ENCODE data around the gene RIOK2.
"Not testable (repeated sequence)": the region's sequence is repeated elsewhere in the genome, so short reads cannot be mapped to it uniquely, and the experiment has no call there.

Gene RIOK2

DNA sequence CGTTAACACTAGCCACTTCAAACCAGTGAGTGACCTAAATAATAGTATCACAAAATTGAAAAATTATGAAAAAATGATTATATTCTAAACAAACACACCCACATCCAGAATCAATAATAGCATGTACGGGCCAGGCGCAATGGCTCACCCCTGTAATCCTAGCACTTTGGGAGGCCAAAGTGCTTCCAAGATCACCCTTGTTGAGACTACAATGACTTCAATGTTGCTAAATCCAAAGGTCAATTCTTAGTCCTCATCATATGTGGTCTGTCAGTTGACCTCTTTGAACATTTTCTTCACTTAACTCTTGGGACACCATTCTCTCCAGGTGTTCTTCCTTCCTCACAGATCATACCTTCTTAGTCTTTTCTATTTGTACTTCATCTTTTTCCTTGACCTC is 11.3 kb downstream of the RIOK2 start:
- no peak for DNase-seq (ENCODE audit: extremely low read depth in 1 of 2, low read depth in 1 of 2)

DNA sequence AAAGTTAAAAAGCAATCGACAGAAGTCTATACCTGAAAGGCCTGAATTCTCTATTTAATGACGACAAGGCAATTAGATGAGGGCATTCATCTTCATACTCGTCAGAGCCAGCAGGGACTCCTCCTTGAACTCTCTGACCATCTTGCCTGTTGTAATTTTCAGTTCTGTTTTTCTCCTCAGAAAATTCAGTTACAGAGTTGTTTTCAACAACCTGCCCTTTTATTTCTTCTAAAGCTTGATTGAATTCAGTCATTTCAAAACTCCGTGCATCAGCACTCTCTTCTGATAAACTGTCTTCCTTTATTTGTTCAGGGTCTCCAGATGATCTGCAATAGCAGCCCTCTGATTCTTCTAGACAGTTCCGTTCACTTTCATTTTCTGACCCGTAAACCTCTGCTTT is 15.6 kb downstream of the RIOK2 start:
- no peak for DNase-seq (ENCODE audit: extremely low read depth in 1 of 2, low read depth in 1 of 2)

DNA sequence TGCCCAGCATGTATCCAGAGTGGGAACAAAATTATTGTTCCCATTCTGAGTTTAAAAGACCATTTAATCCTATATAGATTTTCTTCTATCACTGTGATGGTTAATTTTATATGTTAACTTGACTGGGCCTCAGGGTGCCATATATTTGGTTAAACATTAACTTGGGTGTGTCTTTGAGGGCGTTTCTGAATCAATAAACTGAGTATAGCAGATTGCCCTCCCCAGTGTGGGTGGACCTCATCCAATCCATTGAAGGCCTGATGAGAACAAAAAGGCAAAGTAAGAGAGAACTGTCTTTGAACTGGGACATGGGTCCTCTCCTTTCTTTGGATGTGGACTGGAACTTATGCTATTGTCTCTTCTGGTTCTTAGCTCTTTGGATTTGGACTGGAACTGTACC is 17.3 kb downstream of the RIOK2 start:
- DNase-seq (ENCODE audit: extremely low read depth in 1 of 2, low read depth in 1 of 2) = no peak

DNA sequence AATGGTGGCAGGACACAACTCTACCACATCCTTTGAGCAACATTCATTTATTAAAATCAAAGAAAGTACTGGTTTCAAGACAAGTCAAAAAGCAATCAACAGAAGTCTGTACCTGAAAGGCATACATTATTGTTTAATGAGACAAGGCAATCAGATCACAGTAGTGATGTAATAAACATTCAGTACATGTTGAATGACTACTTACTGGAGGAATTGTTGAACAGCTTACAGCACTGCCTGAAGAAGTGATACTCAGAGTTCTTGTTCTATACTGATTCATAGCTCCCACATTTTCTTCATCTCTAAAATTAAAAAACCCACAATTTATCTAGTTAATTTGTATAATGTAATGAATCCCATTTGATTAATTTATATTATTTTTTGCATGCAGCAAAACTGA is 18.2 kb downstream of the RIOK2 start:
- DNase-seq (ENCODE audit: extremely low read depth in 1 of 2, low read depth in 1 of 2) = no peak

DNA sequence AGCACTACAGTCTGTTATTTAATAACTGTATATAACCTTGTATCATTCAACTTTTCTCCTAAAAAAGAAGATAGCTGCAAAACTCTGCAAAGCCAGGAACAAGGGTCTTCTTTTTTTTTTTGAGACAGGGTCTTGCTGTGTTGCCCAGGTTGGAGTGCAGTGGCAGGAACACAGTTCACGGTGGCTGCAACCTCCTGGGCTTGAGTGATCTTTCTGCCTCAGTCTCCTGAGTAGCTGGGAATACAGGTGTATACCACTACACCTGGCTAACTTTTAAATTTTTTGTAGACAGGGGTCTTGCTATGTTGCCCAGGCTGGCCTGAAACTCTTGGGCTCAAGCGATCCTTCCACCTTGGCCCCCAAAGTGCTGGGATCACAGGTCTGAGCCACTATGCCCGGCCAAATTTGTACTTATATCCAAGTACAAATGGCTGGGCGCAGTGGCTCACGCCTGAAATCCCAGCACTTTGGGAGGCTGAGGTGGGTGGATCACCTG is 19.2 kb downstream of the RIOK2 start:
- DNase-seq (ENCODE audit: extremely low read depth in 1 of 2, low read depth in 1 of 2) = no peak

DNA sequence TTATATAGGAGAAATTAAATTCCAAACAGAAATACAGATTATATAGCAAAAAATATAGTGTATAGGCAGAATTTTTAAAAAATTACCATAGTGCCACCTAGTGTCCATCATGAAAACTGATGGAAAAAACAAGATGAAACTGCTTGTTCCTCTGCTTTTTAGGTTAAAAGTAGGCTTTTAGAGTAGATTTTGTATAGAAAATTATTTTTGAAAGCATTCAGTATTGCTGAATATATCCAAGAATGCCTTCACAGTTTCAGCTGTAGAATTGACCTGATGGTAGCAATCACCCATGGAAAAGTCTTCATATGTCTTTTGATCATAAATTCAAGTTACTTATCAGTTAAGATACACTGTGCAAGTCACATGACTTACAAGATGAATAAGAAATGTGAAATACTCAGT is 19.7 kb downstream of the RIOK2 start:
- DNase-seq (ENCODE audit: extremely low read depth in 1 of 2, low read depth in 1 of 2) = no peak

DNA sequence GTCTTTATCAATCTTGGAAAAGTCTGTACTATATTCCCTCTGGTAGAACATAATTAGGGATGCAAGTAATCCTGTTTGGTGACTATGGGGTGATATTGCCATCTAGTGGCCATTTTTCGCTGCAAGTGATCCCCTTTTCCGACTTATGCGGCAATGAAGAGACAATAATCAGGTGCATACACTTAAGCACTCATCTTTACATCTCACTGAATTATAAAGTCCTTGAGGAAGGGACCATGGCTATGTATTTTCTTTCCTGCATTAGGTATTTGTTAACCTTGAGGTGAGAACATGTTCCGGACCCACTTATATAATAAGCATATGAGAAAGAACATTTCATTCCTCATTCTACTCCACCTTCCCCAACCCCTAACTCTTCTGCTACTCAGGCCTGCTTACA is 21.0 kb downstream of the RIOK2 start:
- no peak for DNase-seq (ENCODE audit: extremely low read depth in 1 of 2, low read depth in 1 of 2)

DNA sequence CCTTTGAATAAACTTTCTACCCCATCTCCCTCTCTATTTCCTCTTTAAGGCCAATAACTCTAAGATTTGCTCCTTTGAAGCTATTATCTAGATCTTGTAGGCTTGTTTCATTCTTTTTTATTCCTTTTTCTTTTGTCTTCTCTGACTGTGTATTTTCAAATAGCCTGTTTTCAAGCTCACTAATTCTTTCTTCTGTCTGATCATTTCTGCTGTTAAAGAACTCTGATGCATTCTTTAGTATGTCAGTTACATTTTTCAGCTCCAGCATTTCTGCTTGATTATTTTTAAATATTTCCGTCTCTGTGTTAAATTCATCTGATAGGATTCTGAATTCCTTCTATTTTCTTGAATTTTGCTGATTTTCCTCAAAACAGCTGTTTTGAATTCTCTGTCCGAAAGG is 25.4 kb downstream of the RIOK2 start:
- DNase-seq (ENCODE audit: extremely low read depth in 1 of 2, low read depth in 1 of 2) = no peak

DNA sequence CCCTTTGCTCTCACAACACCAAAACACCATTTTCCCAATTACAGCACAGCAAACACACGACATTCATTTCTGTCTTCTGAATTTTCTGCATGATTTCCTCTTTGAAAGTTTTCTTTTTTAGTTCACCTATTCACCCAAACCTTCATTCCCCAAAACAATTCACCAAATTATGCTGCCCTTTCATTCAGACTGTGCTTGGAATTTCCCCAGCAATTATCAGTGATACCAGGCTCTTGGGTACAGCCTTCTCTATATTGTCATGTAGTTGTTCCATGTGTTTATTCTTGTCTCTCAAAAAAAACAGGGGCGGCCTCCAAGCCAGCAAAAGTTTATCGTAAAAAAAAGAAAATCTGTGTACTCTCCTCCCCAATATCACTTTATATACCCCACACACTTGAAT is 31.7 kb downstream of the RIOK2 start:
- DNase-seq (ENCODE audit: extremely low read depth in 1 of 2, low read depth in 1 of 2) = no peak

DNA sequence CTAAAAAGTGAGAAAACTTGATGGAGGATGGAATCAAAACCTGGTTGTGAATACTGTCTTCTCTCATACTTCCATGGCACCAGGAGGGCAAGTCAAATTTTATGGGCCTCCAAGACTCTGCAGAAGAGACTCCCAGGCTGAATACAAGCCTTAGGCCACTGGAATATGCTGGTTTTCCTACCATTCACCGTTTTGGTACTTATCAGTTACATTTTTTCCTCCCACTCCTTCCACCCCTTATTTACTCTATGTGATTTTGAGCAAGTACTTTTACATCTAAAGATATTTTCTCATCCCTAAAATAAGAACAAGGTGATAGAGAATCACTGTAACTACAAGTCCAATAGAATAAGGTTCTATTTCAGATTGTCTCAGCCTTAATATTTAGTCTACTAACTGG is 32.6 kb downstream of the RIOK2 start:
- DNase-seq (ENCODE audit: extremely low read depth in 1 of 2, low read depth in 1 of 2) = no peak

DNA sequence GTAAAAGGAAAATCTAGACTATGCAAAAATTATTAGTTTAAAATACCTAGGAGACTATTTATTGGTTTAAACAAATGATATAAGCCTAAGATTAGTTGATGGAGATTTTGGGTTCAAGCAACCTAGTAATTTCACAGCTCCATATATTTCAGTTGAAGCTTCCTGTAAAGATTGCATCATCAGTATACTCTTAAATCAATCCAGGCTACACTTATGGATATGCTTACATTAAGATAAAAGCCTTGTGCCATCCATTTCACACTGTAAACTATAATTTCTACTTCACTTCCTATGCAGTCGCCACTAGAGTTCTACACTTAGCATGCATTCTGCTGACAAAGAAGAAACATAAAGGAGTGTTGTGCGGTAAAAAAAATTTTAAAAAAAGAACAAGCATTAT is 33.3 kb downstream of the RIOK2 start:
- no peak for DNase-seq (ENCODE audit: extremely low read depth in 1 of 2, low read depth in 1 of 2)

DNA sequence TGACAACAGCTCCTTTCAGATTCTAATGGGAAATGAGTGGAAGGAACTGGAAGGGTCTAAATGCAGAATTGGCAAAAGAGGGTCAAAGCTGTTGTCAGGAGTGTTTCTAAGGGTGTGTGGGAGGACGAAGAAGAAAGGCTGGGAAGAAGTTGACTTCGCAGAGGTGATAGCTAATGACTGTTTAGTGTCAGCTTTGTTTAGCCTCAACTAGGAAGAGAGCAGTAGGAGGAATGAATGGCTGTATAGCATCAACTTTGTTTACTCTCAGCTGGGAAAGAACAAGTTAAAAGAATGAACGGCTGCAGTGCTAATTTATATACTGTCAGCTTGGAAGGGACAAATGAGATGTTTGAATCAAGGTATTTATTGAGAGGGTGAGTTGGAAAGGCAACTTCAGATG is 34.8 kb downstream of the RIOK2 start:
- DNase-seq (ENCODE audit: extremely low read depth in 1 of 2, low read depth in 1 of 2) = no peak

DNA sequence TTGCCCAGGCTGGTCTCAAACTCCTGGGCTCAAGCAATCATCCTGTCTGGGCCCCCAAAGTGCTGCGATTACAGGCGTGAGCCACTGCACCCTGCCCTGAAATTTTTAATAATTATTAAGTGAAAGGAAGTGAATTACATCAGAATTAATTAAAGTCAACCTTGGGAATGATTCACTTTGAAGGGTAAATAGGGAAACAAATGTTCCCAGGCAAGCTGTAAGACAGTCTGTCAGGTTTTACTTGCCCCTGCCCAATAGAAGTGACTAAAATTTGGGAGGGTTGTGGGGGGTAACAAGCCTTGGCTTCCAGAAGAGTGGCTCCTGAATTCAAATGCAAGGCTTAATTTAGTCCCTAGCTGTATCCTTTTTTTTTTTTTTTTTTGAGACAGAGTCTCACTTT is 39.3 kb downstream of the RIOK2 start:
- no peak for DNase-seq (ENCODE audit: extremely low read depth in 1 of 2, low read depth in 1 of 2)

DNA sequence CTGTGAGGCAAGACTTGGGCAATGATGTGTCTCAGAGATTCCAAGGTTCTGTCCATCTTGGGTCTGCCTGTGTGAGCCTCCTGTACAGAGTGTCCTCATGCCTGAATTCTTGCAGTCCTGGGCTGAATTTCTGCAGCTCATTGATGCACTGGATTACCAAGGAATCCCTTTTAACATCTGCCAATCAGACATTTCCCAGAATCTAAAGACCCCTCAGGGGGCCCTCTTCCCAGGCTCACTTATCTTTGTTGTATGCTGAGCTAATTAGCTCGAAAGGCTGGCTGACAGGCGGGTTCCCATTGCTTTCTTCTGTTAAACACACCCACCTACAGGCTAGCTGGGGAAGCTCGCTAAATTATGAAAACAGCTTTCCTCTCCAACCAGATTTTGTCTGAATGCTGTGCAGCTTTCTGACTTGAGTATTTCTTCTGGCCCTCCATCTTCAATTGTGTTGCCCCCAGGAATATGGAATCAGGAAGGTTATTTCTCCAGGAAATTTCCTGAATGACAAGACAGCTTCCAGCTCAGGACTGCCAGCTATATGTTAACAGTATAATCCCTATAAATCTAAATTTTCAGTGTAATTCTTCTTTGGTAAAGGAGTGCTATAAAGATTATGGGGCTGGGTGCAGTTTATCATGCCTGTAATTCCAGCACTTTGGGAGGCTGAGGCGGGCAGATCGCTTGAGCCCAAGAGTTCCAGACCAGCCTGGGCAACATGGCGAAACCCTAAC is 40.4 kb downstream of the RIOK2 start, which contains the start of gene LIX1:
TSS of gene LIX1 (minus strand) at position 91 of the 734 bp plus-strand sequence. CDS start at position 56, 35 bp downstream.
- DNase-seq (ENCODE audit: extremely low read depth in 1 of 2, low read depth in 1 of 2) = peak in 1 of 2 donors; percentile 3

DNA sequence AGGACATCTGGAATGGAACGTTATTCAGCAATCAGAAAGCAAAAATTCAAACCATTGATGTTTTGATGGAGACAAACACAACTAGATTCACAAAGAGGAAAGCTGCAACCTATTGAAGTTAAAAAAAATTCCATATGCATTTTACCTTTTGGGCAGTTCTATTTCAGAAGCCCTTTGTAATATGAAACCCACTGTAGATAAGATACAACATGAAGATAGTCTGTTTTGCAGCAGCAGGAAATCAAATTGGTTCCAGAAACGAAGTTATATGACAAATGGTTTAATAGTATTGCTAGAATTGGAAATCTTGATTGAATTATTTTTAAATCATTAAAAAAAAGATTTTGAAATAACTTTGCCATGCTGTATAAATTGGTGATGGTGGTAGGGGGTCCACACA is 41.5 kb downstream of the RIOK2 start:
- no peak for DNase-seq (ENCODE audit: extremely low read depth in 1 of 2, low read depth in 1 of 2)

DNA sequence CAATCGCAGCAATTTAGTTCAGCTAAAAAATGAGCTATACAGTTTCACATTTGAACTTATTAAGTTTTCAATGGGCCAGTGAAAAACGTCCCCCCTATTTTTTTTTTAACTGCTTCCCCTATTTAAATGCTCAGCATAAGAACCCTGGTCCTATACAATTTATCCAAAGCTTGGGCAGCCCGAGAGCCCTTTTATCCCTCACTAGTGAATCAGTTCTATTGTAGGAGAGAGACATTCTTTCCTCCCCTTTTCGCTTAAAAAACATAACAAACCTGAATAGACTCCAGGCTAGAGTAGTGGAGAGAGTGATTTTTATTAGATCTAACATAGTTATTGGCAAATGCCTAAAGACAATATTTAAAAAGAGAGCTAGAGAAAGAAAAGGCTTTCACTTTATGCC is 42.0 kb downstream of the RIOK2 start:
- no peak for DNase-seq (ENCODE audit: extremely low read depth in 1 of 2, low read depth in 1 of 2)

DNA sequence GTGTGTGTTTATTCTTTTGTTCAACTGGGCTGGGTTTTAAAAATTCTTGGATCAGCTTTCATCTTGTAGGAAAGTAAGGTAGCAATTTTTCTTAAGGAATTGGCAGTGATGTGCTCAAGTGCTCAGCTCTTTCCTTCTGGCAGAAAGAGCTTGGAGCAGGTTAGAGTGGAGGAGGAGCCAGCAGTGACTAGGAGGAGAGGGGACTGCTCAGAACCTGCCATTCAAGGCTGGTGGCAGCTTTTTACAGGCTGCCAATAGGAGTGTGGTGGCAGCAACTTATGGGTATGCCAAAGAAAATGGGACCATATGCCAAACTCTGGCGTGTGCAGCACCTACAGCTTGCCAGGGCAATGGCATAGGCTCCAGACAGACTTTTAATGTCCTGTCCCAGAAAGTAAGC is 42.8 kb downstream of the RIOK2 start:
- DNase-seq (ENCODE audit: extremely low read depth in 1 of 2, low read depth in 1 of 2) = not testable (repeated sequence)

DNA sequence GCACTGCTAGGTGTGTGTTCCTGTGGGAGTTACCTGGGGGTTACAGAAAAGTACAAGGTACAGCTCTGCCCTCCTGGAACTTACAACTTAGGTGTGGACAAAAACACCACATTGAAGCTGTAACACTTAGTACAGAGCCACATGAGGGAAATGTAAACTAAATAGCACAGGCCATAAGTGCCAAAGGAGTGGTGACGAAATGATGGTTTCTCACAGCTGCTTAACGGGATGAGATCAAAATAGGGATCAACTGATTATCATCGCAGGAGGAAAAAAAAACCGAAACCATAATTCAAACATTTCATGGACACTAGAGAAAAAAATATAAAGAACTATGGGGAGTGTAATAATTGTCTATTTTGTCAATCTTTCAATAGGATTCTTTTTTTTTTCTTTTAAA is 46.6 kb downstream of the RIOK2 start:
- no peak for DNase-seq (ENCODE audit: extremely low read depth in 1 of 2, low read depth in 1 of 2)

DNA sequence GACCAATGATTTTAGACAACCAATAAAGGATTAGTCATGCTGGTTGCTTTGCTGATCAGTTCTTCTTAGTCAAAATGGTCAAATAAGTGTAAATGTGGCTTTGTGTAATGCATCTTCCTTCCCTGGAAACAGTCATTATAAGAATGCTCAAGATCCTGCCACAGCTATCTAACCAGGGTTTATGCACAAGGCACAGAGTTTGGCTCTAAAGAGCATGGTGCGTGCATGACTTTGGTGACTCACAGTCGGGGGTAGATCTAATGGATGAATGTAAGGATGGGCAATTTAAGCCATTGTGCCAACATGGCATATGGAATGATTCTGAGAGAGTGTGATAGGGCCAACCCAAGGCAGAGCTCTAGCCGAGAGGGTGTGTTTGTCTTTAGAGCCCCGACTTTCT is 47.2 kb downstream of the RIOK2 start:
- peak in 1 of 2 donors; percentile 4 for DNase-seq (ENCODE audit: extremely low read depth in 1 of 2, low read depth in 1 of 2)

DNA sequence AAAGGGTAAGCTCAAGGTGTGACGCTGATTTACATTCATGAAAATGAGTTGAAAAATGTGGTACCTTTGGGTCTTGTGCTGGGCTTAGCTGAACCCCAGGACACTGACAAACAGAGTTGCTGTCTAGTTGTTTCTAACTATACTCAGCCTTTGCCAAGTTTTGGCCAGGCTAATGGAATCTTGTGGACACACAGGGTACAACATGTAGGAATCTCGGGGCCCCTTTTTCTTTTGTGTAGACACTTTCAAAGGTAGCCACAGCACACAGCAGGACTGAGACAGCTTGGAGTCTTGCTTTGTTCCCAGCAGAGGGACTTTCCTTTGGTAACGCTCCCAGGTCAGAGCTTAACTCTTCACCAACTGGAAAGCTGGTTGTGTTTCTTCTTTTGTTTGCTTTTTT is 48.4 kb downstream of the RIOK2 start:
- no peak for DNase-seq (ENCODE audit: extremely low read depth in 1 of 2, low read depth in 1 of 2)

DNA sequence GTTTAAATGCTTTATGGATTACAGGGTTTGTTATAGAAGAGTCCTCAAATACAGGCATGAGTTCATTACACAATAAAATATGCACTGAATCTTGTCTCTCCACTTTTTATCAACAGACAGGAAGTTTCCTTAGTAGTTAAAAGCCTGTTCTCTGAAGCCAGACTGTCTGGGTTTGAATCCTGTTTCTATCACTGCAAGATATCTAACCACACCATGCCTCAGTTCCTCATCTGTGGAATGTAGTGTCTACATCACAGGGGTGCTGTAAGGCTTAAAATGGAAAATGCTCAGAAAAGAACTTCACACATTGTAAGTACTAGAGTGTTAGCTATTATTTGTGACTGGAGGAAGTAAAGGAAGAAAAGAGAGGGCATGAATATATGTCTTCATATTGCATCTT is 49.9 kb downstream of the RIOK2 start:
- DNase-seq (ENCODE audit: extremely low read depth in 1 of 2, low read depth in 1 of 2) = no peak

DNA sequence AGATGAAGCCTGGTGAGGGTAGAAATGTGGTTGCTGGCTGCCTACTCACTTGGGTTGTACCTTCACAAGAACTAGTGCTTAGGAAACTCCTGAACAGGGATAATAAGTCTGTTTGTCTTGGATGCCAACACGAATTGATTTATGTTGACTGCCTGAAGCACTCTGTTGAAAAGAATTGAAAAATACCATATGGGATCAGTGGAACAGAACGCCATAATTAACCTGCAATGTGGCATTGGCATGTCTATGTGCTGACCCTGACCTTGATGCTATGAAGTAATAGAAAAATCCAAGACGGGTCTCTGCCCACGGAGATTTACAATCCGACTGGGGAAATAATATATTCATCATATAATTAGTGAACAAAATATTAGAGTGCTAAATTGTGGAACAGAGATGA is 51.1 kb downstream of the RIOK2 start:
- no peak for DNase-seq (ENCODE audit: extremely low read depth in 1 of 2, low read depth in 1 of 2)

DNA sequence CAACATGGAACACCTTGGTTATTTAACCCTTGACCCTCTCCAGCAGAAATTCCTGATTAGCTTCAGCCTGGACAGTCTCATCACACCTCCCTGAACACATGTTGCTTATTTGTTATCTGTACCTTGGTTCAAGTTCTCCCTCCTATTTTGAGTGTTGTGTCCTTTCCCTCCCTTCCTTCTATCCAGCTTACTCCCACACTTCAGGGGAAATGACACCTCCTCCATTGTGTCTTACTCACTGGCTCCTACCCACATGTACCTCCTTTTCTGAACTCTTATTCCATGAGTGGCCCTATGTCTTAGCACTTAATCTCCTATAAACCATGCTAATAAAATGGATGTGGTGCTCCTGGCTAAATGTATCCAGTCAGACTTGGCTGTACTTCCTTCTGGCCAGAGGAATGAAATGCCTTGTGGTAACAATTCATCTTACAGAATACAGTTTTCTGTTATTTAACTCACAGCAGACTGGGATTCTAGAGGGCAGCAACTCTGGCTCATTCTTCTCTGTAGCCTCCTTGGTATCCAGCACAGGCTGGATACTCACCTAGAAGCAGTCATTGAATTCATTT is 51.8 kb downstream of the RIOK2 start:
- DNase-seq (ENCODE audit: extremely low read depth in 1 of 2, low read depth in 1 of 2) = no peak
